Endothelial cell of umbilical vein (primary cell): Measurements from ENCODE around the gene ELMO1.

Experiments
- CTCF ChIP-seq, 2 donors: IDR thresholded peaks; 1 replicate in 1 of 2; 2 replicates in 1 of 2; pipeline ENCODE4 v1.5.1; 2011; ENCODE audit warnings: low read length in 2 of 2, mild to moderate bottlenecking in 2 of 2, moderate library complexity in 2 of 2, control low read depth in 1 of 2, inconsistent platforms in 1 of 2, low read depth in 1 of 2; ENCODE audit not compliant: insufficient read depth in 1 of 2; ENCODE audit errors: extremely low read depth in 1 of 2
- EZH2 ChIP-seq: IDR thresholded peaks from 2 replicates; pipeline ENCODE4 v1.6.1; 2012; ENCODE audit warnings: borderline replicate concordance, low read depth, mild to moderate bottlenecking, moderate library complexity, low read length, inconsistent platforms; ENCODE audit not compliant: severe bottlenecking
- FOS ChIP-seq: IDR thresholded peaks from 2 replicates; pipeline ENCODE4 v1.6.1; 2011; ENCODE audit warnings: mild to moderate bottlenecking, low read length, moderate library complexity, borderline replicate concordance; ENCODE audit not compliant: insufficient read depth
- GATA2 ChIP-seq: IDR thresholded peaks from 2 replicates; pipeline ENCODE4 v1.7.0; 2011; ENCODE audit warnings: low read depth, mild to moderate bottlenecking, moderate library complexity, mixed read lengths, low read length; ENCODE audit not compliant: insufficient read length, insufficient read depth
- JUN ChIP-seq: IDR thresholded peaks from 2 replicates; pipeline ENCODE4 v1.6.1; 2011; ENCODE audit warnings: borderline replicate concordance, low read depth; ENCODE audit not compliant: insufficient read length, insufficient read depth
- MAX ChIP-seq: IDR thresholded peaks from 2 replicates; pipeline ENCODE4 v1.6.1; 2011; ENCODE audit not compliant: insufficient read depth, insufficient read length
- MYC ChIP-seq: IDR thresholded peaks from one replicate; pipeline ENCODE4 v1.6.1; 2011; ENCODE audit warnings: mild to moderate bottlenecking, low read depth, low read length
- POLR2A ChIP-seq: IDR thresholded peaks from 2 replicates; pipeline ENCODE4 v1.6.1; 2012; ENCODE audit warnings: low read depth, mild to moderate bottlenecking, control low read depth, low read length
- POLR2AphosphoS5 ChIP-seq: IDR thresholded peaks from 2 replicates; pipeline ENCODE4 v1.6.1; 2012; ENCODE audit warnings: low read depth, mild to moderate bottlenecking, control low read depth, low read length, moderate library complexity; ENCODE audit not compliant: insufficient read depth

- TF ChIP-seq CTCF (IDR thresholded peaks at IDR 0.05; ENCODE audit: extremely low read depth in 1 of 2, insufficient read depth in 1 of 2, low read depth in 1 of 2, low read length in 2 of 2) = no peak
- no peak for TF ChIP-seq MAX
- no peak for TF ChIP-seq POLR2A
- TF ChIP-seq MYC = no peak
- TF ChIP-seq EZH2 = no peak
- TF ChIP-seq POLR2AphosphoS5 = no peak
- no peak for TF ChIP-seq JUN
- TF ChIP-seq FOS = no peak
- TF ChIP-seq GATA2 = no peak
Observed at GRCh38 chr7:37131855-37132254, 316.8 kb downstream of the ELMO1 start.
